HG02610 (cell line): ENCODE results near the gene SDC3.

ENCODE experiments used
- ATAC-seq: cut with Tn5 transposase; IDR thresholded peaks from one replicate; pipeline ENCODE4 v1.9.1; 2021; ENCODE audit warnings: mild to moderate bottlenecking, moderate library complexity; ENCODE audit not compliant: unreplicated experiment

The SDC3 gene

GRCh38 chr1:30929135-30929889 is 20.8 kb upstream of the SDC3 start:
- ATAC-seq = no peak

- no peak for ATAC-seq
These were observed 20.2 kb upstream of the SDC3 start for GRCh38 chr1:30928789-30929134.

GRCh38 chr1:30928171-30928570 is 19.6 kb upstream of the SDC3 start:
- no peak for ATAC-seq

- ATAC-seq = no peak
These were observed 18.9 kb upstream of the SDC3 start for GRCh38 chr1:30927448-30927847.

GRCh38 chr1:30923597-30923996 is 15.0 kb upstream of the SDC3 start:
- no peak for ATAC-seq

- no peak for ATAC-seq
These were observed 12.3 kb upstream of the SDC3 start for GRCh38 chr1:30920827-30921226.

GRCh38 chr1:30919025-30919881 is 10.7 kb upstream of the SDC3 start:
- no peak for ATAC-seq

GRCh38 chr1:30916296-30916695 is 7.7 kb upstream of the SDC3 start:
- no peak for ATAC-seq

GRCh38 chr1:30915491-30916230 is 7.1 kb upstream of the SDC3 start:
- no peak for ATAC-seq

GRCh38 chr1:30914931-30915330 is 6.4 kb upstream of the SDC3 start:
- ATAC-seq = no peak

- no peak for ATAC-seq
These were observed 6.0 kb upstream of the SDC3 start for GRCh38 chr1:30914587-30914922.

- ATAC-seq = no peak
These were observed 4.5 kb upstream of the SDC3 start for GRCh38 chr1:30912913-30913652.

- no peak for ATAC-seq
These were observed 3.7 kb upstream of the SDC3 start for GRCh38 chr1:30912224-30912623.

GRCh38 chr1:30911059-30911954 is 2.7 kb upstream of the SDC3 start:
- no peak for ATAC-seq

GRCh38 chr1:30909365-30910068 is 959 bp upstream of the SDC3 start:
- no peak for ATAC-seq

GRCh38 chr1:30908316-30908695 is 252 bp downstream of the SDC3 start:
- no peak for ATAC-seq

GRCh38 chr1:30907481-30908315 is 860 bp downstream of the SDC3 start:
- no peak for ATAC-seq

- ATAC-seq = no peak
These were observed 1.7 kb downstream of the SDC3 start for GRCh38 chr1:30906631-30907441.
